GM20431 (cell line): ENCODE measurements around the gene TMEM184B.
"Not testable (repeated sequence)": the region's sequence is repeated elsewhere in the genome, so short reads cannot be mapped to it uniquely, and the experiment has no call there.

ENCODE experiments used
- in situ Hi-C: fragments of 300-500 bp; cut with MseI, MboI; formaldehyde crosslinking; loops from one replicate; pipeline ENCODE4 v1.15.0; 2020; ENCODE audit warnings: low sequenced_read_pairs; ENCODE audit not compliant: unreplicated experiment

TMEM184B gene

DNA sequence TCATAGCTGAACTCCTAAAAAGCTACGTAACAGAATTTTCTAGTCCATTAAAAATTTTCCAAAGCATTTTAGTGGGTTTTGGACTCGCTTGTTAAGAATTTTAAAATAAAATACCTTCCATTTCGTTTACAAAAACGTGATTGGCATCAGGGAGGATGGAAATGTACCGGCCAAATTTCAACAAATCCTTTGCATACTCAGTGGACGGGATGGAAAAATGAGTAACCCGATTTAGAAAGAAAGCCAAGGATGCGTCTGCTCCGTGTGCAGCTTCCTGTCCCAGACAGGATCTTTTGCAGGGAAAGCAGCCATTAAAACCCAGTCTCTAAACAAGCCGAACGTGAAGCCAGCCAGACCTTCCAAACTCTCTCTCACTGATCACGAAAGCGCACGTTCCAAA, 15.6 kb downstream of the TMEM184B start:
- in situ Hi-C loops = no loop called here

DNA sequence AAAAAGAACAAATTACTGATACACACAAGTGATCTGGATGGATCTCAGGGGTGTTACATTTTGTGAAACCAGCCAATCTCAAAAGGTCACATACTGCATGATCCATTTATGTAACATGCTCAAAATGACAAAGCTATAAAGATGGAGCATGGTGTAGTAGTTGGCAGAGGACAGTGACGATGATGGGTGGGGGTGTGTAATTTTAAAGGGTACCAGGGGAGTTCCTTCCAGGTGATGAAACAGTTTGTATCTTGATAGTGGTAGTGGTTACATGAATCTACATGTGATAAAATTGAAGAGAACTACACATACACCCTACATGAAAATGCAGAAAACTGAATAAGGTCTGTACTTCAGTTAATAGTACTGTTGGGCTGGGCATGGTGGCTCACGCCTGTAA, 17.1 kb downstream of the TMEM184B start:
- in situ Hi-C loops = no loop called here

DNA sequence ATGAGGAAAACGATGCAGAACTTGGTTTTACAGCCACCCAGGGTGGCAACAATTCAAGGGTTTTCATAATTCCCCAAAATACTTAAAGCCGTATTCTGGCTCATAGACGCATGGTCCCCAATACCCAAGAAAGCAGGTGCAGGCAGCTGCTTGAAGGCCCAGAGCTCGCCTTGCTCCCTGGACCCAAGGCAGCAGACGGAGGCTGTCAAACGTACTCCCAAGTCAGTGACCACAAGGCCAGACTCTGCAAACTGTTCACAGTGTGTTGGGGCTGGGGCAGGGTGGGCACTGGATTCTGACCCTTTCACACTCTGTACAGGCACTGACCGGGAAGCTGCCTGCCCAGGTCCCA, 21.5 kb downstream of the TMEM184B start:
- in situ Hi-C loops = no loop called here

DNA sequence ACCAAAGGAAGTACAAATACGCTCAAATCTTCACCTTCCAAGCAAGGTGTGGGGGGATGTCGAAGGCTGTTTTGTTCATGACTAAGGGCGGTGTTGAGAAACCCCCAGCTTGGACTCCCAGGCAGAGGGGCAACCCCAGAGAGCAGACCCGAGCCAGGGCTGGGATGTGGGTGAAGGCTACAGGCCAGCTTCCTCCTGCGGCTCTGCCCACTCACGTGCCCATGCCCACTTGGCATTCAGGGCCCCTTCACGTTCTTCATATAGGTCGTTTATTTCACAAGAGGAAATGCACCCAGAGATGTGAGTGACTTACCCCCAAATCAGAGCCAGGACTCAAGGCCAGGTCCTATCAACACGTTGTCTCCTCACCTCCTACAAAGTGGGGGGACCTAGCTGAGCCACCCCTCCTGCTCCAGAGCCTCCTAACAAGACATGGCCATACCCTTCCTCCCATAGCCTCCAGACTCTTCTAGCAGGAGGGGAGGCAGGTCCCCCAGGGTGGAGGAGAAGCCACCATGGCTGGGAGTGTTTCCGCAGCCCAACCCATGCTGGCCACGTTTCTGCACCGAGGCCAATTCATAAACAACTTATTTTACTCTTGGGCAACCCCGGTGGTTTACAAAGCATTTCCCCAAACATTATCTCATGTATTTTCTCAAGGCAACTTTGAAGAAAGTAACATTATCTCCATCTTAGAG, 22.0 kb downstream of the TMEM184B start:
- in situ Hi-C loops = no loop called here

DNA sequence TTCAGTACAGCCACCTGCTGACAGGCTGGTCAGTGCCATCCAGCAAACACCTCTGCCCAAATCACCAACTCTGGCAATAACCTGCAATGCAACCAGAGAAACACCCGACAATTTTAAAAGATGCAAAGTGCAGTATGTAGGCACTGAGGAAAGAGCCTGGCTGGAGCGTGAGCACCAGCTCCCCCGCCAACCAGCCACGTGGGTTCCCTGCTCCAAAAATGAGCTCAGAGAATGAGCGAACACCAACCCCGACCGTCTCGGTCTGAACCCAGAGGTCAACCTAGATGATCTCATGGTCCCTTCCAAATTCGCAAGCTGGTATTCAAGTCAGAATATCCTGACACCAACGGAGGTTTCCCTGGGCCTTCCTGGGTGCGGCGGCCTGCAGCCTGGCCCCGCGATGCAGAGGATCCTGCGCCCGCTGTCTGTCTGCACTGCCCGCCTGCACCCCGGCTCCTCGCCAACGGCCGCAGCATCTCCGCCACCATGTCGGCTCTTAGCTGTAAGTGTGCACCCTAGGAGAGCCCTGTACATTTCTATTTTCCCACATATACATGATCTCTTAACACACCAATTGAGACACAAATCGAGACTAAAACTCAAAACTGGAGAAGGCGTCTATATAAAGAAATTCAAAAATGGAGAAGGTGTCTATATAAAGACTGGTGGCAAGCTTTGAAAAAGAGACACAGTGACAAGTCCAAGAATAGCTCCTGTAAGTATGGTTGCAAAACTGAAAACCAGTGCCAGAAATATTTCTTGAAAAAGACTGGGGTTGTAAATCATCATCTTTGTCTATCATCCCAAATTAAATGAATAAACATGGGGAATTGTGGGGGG, 22.8 kb downstream of the TMEM184B start:
- in situ Hi-C loops = no loop called here

DNA sequence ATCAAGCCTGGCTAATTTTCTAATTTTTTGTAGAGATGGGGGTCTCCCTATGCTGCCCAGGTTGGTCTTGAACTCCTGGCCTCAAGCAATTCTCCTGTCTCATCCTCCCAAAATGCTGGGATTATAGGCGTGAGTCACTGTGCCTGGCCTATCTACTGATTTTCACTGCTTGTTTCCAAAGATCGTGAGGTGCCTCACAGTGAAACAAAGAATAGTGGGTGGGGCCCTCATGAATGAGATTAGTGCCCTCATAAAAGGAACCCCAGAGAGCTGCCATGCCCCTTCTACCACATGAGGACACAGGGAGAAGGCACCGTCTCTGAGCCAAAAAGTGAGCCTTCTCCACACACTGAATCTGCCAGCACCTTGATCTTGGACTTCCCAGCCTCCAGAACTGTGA, 23.5 kb downstream of the TMEM184B start:
- in situ Hi-C loops = no loop called here

DNA sequence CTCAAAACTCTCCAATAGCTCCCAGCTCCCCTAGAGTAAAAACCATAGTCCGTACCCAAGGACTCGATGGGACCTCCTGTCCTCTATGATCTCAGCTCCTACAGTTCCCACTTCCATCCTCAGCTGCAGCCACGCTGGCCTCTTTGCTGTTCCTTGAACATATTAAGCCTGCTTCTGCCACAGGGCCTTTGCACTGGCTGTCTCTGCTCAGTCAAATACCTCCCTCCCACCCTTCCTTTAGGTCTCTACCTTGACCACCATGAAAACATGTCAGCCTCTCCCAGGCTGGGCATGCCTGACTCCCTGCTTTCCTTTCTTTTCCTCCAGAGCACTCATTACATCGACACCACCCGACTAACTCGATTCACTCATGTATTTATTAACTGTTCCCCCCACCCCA, 24.5 kb downstream of the TMEM184B start:
- in situ Hi-C loops = no loop called here

DNA sequence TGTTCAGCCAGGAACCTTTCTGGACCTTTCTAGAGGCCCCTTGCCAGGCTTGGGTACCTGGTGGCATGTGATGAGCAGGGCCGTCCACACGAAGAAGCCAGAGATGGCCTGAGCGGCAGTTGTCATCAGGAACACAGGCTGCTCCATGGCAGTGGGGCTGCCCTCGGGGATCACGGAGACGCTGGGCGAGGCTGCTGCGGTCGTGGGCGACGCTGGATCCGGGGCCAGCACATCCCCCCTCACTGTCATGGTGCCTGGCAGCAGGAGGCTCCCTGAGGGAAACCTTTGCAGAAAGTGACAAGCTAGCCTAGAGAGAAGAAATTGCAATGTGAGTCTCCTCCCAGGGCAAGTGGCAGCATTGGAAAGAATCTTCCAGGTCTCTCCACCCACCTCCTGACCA, 25.1 kb downstream of the TMEM184B start:
- in situ Hi-C loops = no loop called here

DNA sequence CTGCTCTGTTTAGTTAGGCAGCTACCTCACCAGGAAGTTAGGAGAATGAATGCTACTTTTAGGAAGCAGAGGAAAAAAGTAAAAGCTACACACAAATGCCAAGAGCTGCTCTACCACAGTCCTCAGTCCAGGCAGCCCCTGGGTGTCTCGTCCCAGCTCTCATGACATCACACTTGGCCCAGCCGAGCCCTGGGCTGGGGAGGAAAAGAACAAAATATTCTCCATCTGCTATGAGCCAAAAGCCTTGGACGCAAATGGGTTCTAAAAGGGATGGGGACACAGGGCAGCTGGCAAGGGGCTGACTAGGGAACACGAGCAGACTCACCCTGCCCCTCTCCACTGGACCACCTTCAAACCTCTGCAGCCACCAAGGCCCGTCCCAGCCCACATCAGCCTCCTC, 26.1 kb downstream of the TMEM184B start:
- in situ Hi-C loops = no loop called here

DNA sequence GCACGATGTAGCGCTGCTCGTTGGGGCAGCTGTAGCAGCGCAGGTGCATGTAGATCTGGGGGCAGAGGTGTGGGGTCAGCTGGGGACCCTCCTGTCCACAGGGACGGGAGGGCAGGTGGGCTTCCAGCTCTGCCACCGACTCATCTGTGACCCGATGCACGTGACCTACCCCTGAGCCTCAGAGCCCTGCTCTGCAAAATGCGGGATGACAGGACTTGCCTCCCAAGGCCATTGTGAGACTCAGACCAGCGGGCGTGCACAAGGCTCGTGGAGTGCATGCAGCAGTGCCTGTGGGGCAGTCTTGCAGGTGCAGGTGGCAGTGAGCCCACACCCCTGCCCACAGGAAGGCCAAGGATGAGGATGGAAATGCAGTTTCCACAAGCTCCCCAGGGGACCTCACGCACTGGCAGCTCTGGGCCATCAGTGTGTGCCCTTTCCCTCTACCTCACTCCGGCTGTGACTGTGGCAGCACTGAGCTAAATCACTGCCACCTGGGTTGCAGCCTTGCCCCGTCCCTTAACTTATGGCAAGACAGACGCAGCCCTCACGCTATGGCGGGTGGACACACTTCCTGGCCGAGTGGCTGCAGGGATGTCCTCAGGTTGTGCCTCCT, 26.7 kb downstream of the TMEM184B start:
- in situ Hi-C loops = no loop called here

DNA sequence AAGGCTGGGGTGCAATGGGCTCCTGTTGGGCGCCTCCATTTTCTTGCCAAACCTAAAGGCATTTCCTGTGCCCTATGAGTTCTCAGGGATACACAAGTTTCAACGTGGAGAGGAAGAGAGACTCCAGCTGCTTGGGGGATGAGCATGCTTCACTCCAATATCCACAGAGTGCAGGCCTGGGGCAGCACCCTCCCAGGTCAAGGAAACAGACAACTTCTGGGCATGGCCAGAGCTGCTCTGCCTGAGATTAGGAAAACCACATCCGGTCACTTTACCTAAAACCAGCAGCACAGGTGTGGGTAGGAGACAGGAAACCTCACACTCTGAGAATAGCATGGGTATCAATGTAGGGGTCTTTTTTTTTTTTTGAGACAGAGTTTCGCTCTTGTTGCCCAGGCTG, 28.7 kb downstream of the TMEM184B start:
- in situ Hi-C loops = no loop called here

DNA sequence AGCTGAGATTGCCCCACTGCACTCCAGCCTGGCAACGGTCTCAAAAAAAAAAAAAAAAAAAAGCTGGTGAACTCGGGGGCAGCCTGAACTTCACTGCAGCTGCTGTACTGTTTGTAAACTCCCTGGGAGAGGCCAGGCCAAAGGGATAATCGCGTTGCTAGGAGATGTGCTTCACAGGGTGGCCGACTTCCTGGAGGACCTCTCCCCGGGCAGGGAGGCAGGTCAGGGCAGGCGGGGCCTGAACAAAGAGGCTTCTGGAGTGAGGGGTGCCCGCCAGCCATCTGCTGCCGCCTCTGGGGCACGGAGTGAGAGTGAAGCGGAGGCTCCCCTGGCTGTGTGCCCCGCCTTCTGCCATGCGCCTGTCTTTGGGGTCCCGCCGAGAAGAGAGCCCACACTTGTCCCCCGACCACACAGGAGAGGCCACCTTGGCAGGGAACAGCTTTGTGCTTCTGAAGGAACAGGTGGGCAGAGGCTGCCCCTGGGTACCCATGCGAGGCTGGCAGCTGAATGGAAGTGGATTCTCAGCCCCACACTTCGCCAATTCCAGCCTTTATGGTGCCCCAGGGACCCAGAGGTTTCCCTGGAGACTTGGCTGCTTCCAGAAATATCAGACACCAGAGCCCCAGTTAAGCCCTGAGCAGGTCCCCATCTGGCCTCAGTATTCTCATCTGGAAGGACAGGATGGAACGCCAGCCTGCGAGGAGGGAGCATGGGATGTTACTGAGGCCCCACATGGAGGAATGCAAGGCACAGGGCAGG, 29.6 kb downstream of the TMEM184B start:
- in situ Hi-C loops = no loop called here

DNA sequence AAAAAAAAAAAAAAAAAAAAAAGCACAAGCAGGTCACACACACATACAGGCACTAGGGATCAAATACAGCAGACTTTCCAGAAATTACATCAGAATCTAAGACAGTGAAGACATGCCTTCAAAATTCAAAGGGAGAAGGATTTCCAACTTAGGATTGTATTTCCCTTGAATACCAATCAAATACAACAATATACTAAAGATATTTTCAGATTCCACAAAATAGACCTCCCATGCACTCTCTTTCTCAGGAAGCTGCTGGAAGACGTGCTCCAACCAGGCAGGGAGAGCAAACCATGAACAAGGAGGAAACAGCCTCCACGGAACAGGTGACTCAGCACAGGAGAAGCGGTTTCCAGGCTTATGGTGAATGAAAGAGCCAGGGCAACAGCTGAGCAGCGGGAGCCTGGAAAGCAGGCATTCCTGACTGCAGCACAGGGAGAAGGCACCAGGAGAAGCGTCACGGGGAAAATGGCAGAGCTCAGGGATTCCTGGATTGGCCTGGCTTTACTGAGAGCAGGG, 32.0 kb downstream of the TMEM184B start:
- in situ Hi-C loops = no loop called here

DNA sequence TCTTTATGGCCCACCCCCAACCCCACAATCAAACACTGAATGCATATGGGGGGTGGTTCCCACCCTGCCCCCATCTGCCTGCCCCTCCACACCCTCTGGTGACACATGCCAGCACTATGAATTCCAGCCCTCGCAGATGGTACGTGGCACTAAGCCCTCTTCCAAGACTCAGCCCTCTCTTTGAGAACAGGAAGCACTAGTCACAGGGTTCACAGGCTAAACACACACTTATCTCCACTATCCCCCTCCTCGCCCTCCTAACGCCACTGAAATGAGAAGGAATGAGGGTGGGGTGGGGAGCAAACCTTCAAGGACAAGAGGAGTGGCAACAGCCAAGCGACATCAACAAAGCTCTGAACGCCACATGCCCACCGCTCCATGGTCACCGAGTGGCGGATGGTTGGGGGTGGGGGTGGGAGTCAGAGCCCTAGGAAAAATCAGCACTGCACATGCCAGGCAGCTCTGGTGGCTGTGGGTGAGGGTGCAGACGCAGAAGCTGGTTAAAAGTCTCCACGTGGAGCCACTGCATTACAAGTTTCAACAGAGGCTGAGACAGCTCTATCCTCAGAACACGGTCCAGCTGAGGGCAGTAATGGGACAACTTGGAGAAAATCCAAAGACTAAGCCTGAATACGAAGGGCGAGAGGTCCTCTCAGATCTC, 33.6 kb downstream of the TMEM184B start:
- in situ Hi-C loops = no loop called here

DNA sequence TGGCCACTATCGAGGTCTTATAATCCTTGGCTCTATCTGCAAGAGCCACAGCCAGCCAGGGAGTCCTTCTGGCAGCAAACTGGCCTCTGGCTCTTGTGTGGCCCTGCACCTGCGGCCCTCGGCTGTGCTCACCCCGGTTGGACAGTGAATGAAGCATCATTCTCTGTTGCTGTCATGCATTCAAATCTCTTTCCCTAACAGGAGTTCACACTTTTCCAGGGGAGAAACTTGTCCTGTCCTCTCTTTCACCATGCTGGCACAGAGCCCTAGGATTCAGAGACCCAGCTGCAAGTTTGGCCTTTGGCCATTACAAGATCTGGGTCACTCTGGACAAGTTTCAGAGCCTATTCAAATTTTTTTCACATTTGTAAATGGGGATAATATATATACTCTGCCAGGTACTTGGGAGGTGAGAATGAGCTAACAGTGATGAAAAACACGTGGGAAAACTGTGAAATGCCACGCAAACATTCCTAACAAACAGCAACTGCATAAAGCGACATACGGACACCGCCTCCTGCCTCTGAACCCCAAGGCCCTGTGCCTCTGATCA, 34.2 kb downstream of the TMEM184B start:
- in situ Hi-C loops = no loop called here

DNA sequence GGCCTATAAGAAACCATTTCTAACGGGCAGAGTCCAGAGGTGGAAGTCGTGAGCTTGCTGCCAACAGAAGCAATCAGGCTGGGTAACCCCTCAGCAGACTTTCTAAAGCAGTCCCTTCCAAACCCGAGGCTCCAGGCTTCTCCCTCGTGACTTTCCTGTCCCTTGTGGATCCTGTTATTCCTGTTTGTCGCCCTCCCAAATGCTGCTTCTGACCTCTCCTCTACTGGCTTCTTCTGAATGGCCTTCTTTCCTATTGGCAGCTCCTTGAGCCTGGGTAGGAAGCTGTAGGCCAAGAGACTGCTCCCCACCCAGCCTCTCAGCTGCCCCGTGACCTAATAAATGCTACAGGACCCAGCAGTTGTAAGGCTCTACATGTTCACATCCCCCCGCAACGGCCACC, 36.0 kb downstream of the TMEM184B start:
- in situ Hi-C loops = no loop called here

DNA sequence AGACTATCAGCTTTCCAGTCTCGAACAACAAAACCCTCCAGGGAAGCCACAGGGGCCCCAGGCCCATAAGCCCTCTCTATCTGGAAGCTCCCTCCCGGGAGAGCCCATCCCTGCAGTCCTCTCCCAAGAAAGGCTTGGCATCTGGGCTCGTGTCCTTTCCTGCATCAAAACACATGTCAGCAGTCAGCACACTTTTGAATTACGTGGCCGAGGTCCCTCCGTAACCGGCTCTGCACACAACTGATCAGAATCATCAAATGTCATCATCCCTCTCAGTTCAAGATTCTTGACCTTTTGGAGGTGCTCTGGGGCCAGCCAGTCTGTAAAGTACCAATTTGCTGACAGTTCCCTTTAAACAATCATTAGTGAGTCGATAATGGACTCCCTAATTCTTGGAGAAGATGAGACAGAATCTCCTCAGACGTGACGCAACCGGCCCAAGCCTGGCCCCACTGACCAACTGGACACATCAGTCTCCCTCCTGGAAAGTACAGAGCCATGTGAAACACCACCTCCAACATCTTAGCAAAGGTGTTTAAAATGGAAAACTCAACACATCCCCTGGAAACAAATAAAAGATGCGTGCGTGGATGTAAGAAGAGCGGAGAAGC, 37.5 kb downstream of the TMEM184B start:
- in situ Hi-C loops = no loop called here

DNA sequence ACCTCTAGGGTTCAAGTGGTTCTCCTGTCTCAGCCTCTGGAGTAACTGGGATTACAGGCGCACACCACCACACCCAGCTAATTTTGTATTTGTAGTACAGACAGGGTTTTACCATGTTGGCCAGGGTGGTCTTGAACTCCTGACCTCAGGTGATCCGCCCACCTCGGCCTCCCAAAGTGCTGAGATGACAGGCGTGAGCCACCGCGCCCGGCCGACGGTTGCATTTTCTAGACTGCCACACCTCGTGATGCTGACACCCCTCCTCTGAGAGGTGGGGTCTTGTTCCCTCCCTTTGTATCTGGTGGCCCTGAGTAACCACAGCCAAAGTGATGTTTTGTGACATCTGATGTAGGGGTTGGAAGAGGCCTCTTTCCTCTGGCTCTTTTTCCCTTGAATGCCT, 39.0 kb downstream of the TMEM184B start:
- in situ Hi-C loops = not testable (repeated sequence)

DNA sequence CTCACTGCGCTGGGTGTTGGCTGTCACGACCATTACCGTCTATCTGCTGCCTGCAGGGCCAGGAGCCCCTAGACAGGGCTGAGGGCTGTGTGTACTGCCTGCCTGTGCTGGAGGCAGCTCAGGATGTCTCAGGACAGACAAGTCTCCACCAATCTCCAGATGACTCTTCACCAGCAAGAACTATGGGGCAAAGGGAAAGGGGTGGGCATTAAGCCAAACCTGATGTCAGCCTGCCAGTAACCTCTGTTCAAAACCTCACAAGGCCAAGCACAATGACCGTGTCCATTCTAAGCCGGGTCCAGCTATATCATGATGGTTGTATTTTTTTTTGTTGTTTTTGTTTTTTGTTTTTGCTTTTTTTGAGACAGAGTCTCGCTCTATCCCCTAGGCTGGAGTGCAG, 39.4 kb downstream of the TMEM184B start:
- in situ Hi-C loops = no loop called here
